NT2/D1 (cell line): ENCODE data around the gene GALC.
A peak's percentile ranks its signal among the peaks of the same experiment; 100 is the strongest.

Experiments used
- DNase-seq: peaks from one replicate; pipeline ENCODE4 v3.0.0-alpha.2; 2011; ENCODE audit warnings: low read depth, low spot score
- H3K27me3 ChIP-seq: 2 replicates; pipeline ENCODE4 v1.6.0; 2011; ENCODE audit warnings: mild to moderate bottlenecking; ENCODE audit not compliant: insufficient read length, insufficient read depth
- H3K36me3 ChIP-seq: 2 replicates; pipeline ENCODE4 v1.6.1; 2011; ENCODE audit warnings: mild to moderate bottlenecking, low read length, mixed read lengths; ENCODE audit not compliant: insufficient read depth, insufficient read length
- H3K4me1 ChIP-seq: 2 replicates; pipeline ENCODE4 v1.5.1; 2011; ENCODE audit not compliant: insufficient read depth, insufficient read length
- H3K4me3 ChIP-seq: 2 replicates; pipeline ENCODE4 v1.5.1; 2011; ENCODE audit warnings: low read depth; ENCODE audit not compliant: insufficient read length
- H3K9ac ChIP-seq: 2 replicates; pipeline ENCODE4 v1.6.0; 2011; ENCODE audit warnings: low read depth; ENCODE audit not compliant: insufficient read length
- H3K9me3 ChIP-seq: 2 replicates; pipeline ENCODE4 v1.5.1; 2011; ENCODE audit warnings: mild to moderate bottlenecking, low read length; ENCODE audit not compliant: insufficient read depth
- SUZ12 ChIP-seq: IDR thresholded peaks from 2 replicates; pipeline ENCODE4 v1.6.1; 2011; ENCODE audit not compliant: insufficient read length, insufficient read depth; ENCODE audit errors: extremely low read depth
- YY1 ChIP-seq: IDR thresholded peaks from 2 replicates; pipeline ENCODE4 v1.6.1; 2011; ENCODE audit not compliant: insufficient read length, insufficient read depth
- ZNF274 ChIP-seq: IDR thresholded peaks from 2 replicates; pipeline ENCODE4 v1.6.1; 2011; ENCODE audit warnings: mild to moderate bottlenecking, low read depth, low read length

Gene GALC

DNA sequence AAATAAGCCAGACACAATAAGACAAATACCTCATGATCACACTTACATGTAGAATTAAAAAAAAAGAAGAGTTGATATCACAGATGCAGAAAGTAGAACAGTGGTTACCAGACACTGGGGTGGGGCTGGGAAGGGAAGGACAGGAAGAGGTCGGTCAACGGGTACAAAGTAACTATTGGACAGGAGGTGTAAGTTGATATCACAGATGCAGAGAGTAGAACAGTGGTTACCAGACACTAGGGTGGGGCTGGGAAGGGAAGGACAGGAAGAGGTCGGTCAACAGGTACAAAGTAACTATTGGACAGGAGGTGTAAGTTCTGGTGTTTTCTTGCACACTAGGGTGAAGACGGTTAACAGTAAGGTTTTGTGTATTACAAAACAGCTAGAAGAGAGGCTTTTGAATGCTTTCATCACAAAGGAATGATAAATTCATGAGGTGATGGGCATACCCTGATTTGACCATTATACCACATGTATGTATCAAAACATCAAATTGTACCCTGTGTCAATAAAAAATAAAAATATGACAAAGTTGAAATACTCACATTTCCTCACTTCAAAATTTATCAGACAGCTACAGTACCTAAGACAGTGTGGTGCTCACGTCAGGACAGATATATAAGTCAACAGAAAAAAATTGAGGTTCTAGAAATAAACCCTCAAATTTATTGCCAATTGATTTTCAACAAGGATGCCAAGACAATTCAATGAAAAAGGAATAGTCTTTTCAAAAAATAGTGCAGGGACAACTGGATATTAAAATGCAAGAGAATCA, 32.8 kb downstream of the GALC start:
- no peaks in the 10 kb centered on the region for H3K9me3 ChIP-seq
- H3K36me3 ChIP-seq: no peaks in the 10 kb centered on the region
- TF ChIP-seq SUZ12 (no peak), YY1 (no peak), ZNF274 (no peak)
- no peak overlapping the region for H3K4me3 ChIP-seq
- no peaks in the 10 kb centered on the region for H3K4me1 ChIP-seq
- H3K9ac ChIP-seq: no peak overlapping the region
- no peak for DNase-seq
- no peaks in the 10 kb centered on the region for H3K27me3 ChIP-seq

DNA sequence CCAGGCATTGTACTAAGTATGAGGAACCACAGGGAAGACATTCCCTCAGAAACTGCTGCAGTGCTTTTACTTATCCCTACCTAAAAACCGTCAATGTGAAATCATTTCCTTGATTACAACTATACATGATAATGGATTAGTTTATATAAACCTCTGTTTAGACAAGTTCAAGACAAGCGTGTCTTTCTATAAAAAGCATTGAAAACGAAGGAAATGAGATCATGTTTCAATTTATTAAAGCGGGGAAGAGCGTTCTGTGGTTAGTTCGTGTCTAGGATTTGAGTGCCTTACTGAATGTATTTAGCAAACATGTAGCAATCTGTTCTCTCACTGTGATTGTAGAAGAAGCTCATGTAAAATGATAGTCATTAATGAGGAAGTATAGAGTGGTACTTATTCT, 37.5 kb downstream of the GALC start:
- Histone ChIP-seq H3K9me3 (no peaks in the 10 kb centered on the region), H3K36me3 (no peaks in the 10 kb centered on the region), H3K27me3 (no peaks in the 10 kb centered on the region), H3K4me1 (no peaks in the 10 kb centered on the region), H3K9ac (no peak overlapping the region), H3K4me3 (no peak overlapping the region)
- no peak for DNase-seq
- TF ChIP-seq ZNF274 (no peak), YY1 (no peak), SUZ12 (no peak)

DNA sequence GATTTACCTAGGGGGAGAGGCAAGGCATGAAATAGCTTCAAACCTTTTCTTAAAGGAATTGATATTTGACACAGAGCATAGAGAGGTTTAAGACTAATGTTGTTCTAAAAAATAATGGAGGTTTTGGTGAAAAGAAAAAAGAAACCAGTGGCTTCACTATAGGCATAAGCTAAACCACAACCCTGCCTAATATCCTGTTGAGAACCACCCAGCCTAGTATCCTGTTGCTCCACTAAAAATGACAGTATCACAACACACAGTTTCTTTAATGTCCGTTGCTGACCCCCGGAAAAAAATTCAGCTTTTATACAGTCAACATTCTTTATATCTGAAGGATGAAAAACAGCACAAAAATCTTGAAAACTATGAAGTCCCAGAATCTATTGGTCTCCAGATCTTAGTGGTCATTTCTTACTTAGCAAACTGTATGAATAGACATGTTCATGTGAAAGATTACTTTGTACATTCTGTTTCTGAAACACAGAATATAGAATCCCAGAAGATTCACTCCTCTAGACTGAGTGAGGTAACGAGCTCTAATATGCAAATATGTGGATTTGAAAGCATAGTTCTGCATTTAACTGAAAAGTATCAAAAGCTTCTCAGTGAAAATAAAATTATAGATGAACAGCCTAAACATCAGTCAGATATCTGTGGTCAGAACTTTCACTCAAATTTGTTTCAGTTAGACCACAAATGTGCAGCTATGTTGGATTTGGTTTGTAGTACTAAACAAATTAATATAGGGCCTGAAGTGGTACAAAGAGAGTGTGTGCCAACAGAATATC, 40.5 kb downstream of the GALC start:
- TF ChIP-seq YY1 (no peak), ZNF274 (no peak), SUZ12 (no peak)
- DNase-seq: no peak
- H3K9me3 ChIP-seq: no peaks in the 10 kb centered on the region
- H3K27me3 ChIP-seq: no peaks in the 10 kb centered on the region
- no peak overlapping the region for H3K4me3 ChIP-seq
- H3K36me3 ChIP-seq: no peaks in the 10 kb centered on the region
- no peak overlapping the region for H3K9ac ChIP-seq
- no peaks in the 10 kb centered on the region for H3K4me1 ChIP-seq

DNA sequence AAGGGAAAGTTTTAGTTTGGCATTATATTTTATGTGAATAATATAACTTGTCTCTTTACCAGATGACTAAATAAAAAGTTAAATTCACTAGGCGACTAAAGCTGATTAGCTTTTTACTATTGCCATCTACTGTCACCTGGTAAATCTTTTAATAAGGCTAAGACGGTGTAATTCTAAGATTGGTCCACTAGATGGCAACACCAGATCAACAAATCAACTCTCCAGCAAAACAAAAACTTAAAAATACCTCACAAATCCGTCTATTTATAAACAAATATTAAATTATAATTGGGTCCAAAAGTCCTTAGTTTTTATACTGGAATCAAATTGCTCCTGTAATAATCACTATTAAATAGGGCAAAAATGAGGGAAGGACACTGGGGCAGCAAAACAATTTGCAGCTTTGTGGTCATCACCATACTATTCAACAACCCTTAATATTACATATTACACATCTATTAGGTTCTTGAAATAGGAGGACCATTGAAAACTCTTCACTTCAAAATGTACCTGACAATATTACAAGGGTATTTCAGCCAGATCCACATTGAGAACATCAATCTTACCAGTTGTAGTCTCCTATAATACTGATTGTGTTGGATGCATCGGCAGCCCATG, 47.9 kb downstream of the GALC start:
- TF ChIP-seq SUZ12 (no peak), ZNF274 (no peak), YY1 (no peak)
- H3K4me1 ChIP-seq: no peaks in the 10 kb centered on the region
- H3K9me3 ChIP-seq: no peaks in the 10 kb centered on the region
- no peak overlapping the region for H3K9ac ChIP-seq
- H3K27me3 ChIP-seq: no peaks in the 10 kb centered on the region
- H3K36me3 ChIP-seq: peaks cover 4% of the 10 kb centered on the region
- no peak overlapping the region for H3K4me3 ChIP-seq
- peak; percentile 25 for DNase-seq

DNA sequence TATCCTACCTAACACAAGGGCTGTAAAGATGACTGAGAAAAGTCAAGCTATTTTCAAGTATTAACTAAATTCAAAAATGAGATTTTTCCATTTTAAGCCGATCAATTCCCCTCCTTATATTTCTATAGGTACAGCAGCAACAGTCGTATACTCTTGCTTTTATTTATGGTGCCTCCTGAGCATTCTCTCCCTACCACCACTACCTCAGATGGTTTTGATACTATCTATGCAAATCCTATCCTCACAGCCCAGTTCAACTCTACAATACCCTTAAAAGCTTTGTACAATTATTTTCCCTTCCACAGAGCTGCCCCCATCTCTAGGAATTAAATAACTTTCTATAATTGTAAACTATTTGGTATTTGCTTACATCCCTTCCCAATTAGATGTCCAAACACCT, 52.1 kb downstream of the GALC start:
- H3K4me3 ChIP-seq: no peak overlapping the region
- H3K36me3 ChIP-seq: no peaks in the 10 kb centered on the region
- no peak for DNase-seq
- no peak for TF ChIP-seq YY1
- no peak overlapping the region for H3K9ac ChIP-seq
- H3K9me3 ChIP-seq: no peaks in the 10 kb centered on the region
- H3K4me1 ChIP-seq: no peaks in the 10 kb centered on the region
- no peaks in the 10 kb centered on the region for H3K27me3 ChIP-seq

DNA sequence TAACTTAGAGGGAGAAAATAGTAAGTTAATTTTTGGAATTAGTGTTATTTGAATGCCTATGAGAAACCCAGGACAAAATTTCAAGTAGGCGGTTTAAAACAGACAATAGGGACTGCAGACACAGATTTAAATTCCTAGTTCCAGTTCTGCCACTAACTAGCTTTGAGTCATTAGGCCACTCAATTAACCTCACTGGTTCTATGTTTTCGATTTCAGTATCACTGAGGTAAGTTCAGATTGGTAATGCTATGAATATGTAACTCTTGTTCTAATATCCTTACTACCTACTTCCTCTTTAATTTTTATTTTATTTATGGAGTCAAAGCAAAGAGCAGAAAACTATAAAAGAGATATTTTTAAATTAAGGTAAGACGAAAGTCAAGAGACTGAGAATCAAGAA, 52.6 kb downstream of the GALC start:
- no peaks in the 10 kb centered on the region for H3K4me1 ChIP-seq
- DNase-seq: no peak
- no peak overlapping the region for H3K9ac ChIP-seq
- H3K27me3 ChIP-seq: no peaks in the 10 kb centered on the region
- no peaks in the 10 kb centered on the region for H3K9me3 ChIP-seq
- TF ChIP-seq ZNF274: no peak
- TF ChIP-seq SUZ12: no peak
- no peak for TF ChIP-seq YY1
- H3K36me3 ChIP-seq: no peaks in the 10 kb centered on the region
- no peak overlapping the region for H3K4me3 ChIP-seq

DNA sequence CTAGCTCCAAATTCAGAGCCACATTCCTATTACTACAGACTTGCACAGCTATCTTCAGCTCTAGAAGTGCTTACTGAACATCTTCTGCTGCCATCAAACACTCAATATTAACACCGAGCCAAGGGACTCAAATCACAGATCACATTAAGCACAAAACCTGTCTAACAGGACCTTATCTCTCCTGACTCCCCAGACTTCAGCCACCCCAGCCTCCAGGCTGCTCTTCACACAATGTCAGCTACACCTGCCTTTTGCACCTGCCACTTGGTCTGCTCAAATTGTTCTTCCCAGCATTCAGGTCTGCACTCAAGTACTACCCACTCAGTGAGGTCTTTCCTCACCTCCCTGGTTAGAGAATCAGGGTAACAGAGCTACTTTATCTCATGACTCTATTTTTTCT, 57.1 kb downstream of the GALC start:
- Histone ChIP-seq H3K36me3 (no peaks in the 10 kb centered on the region), H3K9me3 (no peaks in the 10 kb centered on the region), H3K27me3 (no peaks in the 10 kb centered on the region), H3K4me1 (no peaks in the 10 kb centered on the region), H3K9ac (no peak overlapping the region), H3K4me3 (no peak overlapping the region)
- DNase-seq: no peak
- TF ChIP-seq SUZ12 (no peak), ZNF274 (no peak), YY1 (no peak)
